ENCODE measurements around the gene CDH12. TPM values are rescaled to one million over a fixed set of nuclear protein-coding genes. Genes with fewer than 3 reads are reported as not detected.

The CDH12 gene
- total RNA-seq, 1 experiment from 2014 or later: not detected

GRCh38 chr5:22614486-22615094 lies 238.6 kb downstream of the CDH12 start:
- BruUV-seq (replicated peaks): no TSS peak
- ChIA-PET POLR2A (no interaction called here), RAD21 (ENCODE audit: low non-redundant PET in 1 of 2, low total read pairs in 2 of 2, uncharacterized antibody in 2 of 2, unreplicated experiment in 2 of 2) (no interaction called here), CTCF (no interaction called here)
- intact Hi-C loops (cut with micrococcal nuclease): no loop called here
- no peak for TF ChIP-seq EZH2 (IDR thresholded peaks at IDR 0.05)
- no peak for TF ChIP-seq TCF7L2 (IDR thresholded peaks at IDR 0.05; ENCODE audit: borderline replicate concordance, extremely low read depth, insufficient read depth, insufficient read length)
- TF ChIP-seq ZNF274 (IDR thresholded peaks at IDR 0.05; ENCODE audit: low read depth, low read length): no peak
- no peak for TF ChIP-seq FOSL1 (IDR thresholded peaks at IDR 0.05; ENCODE audit: low read depth)
- no peak for TF ChIP-seq EGR1 (IDR thresholded peaks at IDR 0.05; ENCODE audit: low read depth)
- no peak for TF ChIP-seq SP1 (IDR thresholded peaks at IDR 0.05; ENCODE audit: low read depth)
- TF ChIP-seq SRF (IDR thresholded peaks at IDR 0.05; ENCODE audit: low read depth): no peak
- peaks cover 10 to 19% of the 10 kb centered on the region in 2 experiments; a peak in 2 of 4 replicates for H3K9me3 ChIP-seq (ENCODE audit: control insufficient read depth in 1 of 2, insufficient read depth in 1 of 2, low read depth in 1 of 2, low read length in 2 of 2)
- H3K36me3 ChIP-seq (ENCODE audit: control insufficient read depth in 1 of 2, insufficient read depth in 2 of 2, low read length in 2 of 2): no peaks in the 10 kb centered on the region
- no peaks in the 10 kb centered on the region for H3K9me2 ChIP-seq (ENCODE audit: insufficient read depth)
- no peaks in the 10 kb centered on the region for H3K27me3 ChIP-seq (ENCODE audit: insufficient read depth, low read length)
- no peak overlapping the region for H3K4me3 ChIP-seq (replicated peaks in 1 of 2; ENCODE audit: low read depth in 1 of 2, low read length in 2 of 2)
- H3K27ac ChIP-seq (ENCODE audit: low read depth, low read length): no peak overlapping the region
- H4K20me1 ChIP-seq (ENCODE audit: insufficient read depth): no peaks in the 10 kb centered on the region
- ATAC-seq (no peak), DNase-seq (ENCODE audit: low read depth, low spot score) (no peak)
- no peak overlapping the region for H2AFZ ChIP-seq (ENCODE audit: low read depth, low read length, poor library complexity, severe bottlenecking)
- H3K9ac ChIP-seq (ENCODE audit: low read length): no peak overlapping the region
- no peaks in the 10 kb centered on the region for H3K4me1 ChIP-seq (ENCODE audit: control insufficient read depth in 1 of 2, insufficient read depth in 2 of 2, low read length in 2 of 2)
- H3K4me2 ChIP-seq (ENCODE audit: low read length): no peak overlapping the region
- H3K79me2 ChIP-seq (ENCODE audit: insufficient read depth, low read length): no peaks in the 10 kb centered on the region

GRCh38 chr5:22612928-22613327 lies 240.2 kb downstream of the CDH12 start:
- Histone ChIP-seq H3K4me2 (ENCODE audit: low read length) (no peak overlapping the region), H3K4me3 (replicated peaks in 1 of 2; ENCODE audit: low read depth in 1 of 2, low read length in 2 of 2) (no peak overlapping the region), H3K9me3 (ENCODE audit: control insufficient read depth in 1 of 2, insufficient read depth in 1 of 2, low read depth in 1 of 2, low read length in 2 of 2) (peaks cover 8 to 10% of the 10 kb centered on the region in 2 experiments; a peak in 2 of 4 replicates), H3K27me3 (ENCODE audit: insufficient read depth, low read length) (no peaks in the 10 kb centered on the region), H2AFZ (ENCODE audit: low read depth, low read length, poor library complexity, severe bottlenecking) (no peak overlapping the region), H3K9ac (ENCODE audit: low read length) (no peak overlapping the region), H3K9me2 (ENCODE audit: insufficient read depth) (no peaks in the 10 kb centered on the region), H3K4me1 (ENCODE audit: control insufficient read depth in 1 of 2, insufficient read depth in 2 of 2, low read length in 2 of 2) (no peaks in the 10 kb centered on the region), H3K27ac (ENCODE audit: low read depth, low read length) (no peak overlapping the region), H3K79me2 (ENCODE audit: insufficient read depth, low read length) (no peaks in the 10 kb centered on the region), H4K20me1 (ENCODE audit: insufficient read depth) (no peaks in the 10 kb centered on the region), H3K36me3 (ENCODE audit: control insufficient read depth in 1 of 2, insufficient read depth in 2 of 2, low read length in 2 of 2) (no peaks in the 10 kb centered on the region)
- ChIA-PET CTCF (no interaction called here), POLR2A (no interaction called here), RAD21 (ENCODE audit: low non-redundant PET in 1 of 2, low total read pairs in 2 of 2, uncharacterized antibody in 2 of 2, unreplicated experiment in 2 of 2) (no interaction called here)
- intact Hi-C loops (cut with micrococcal nuclease): no loop called here
- DNase-seq (ENCODE audit: low read depth, low spot score) (no peak), ATAC-seq (no peak)
- no TSS peak for BruUV-seq (replicated peaks)
- TF ChIP-seq MAX (IDR thresholded peaks at IDR 0.05) (no peak), ELF1 (IDR thresholded peaks at IDR 0.05; ENCODE audit: borderline replicate concordance, low read depth) (no peak), RAD21 (IDR thresholded peaks at IDR 0.05; ENCODE audit: low read depth) (no peak), POLR2A (IDR thresholded peaks at IDR 0.05; ENCODE audit: borderline replicate concordance, extremely low read depth, insufficient read depth, insufficient read length) (no peak), CTCF (IDR thresholded peaks at IDR 0.05 in 2 of 3, conservative IDR thresholded peaks at IDR 0.05 in 1 of 3; ENCODE audit: borderline replicate concordance in 1 of 3, insufficient read depth in 1 of 3, low read depth in 2 of 3, low read length in 2 of 3) (no peak), JUND (IDR thresholded peaks at IDR 0.05) (no peak)
